Measurements from ENCODE around the gene MLLT1. TPM values are rescaled to one million over a fixed set of nuclear protein-coding genes. Genes with fewer than 3 reads are reported as not detected.

Gene MLLT1
- total and polyA plus RNA-seq, 2 of the 8 experiments (the other 6 are each of a cell fraction or from before 2014, with no cell fraction given): 18.8 to 45.1 TPM

DNA sequence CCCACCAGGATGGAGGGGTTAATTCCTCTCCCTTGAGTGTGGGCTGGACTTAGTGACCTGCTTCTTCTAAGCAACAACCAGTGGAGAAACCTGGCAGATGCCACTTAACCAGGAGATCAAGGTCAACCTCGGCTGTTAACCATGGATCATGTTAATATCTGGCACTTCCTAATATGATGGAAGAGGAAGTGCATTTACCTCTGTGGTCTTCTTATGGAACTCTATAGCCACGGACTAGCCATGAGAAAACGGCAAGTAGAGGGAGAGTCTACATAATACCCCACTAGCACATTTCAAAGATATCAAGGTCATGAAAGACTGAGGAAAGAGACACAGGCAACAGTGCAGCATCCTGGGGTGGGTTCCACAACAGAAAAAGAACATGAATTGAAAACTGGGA, 31.4 kb downstream of the MLLT1 start (continued):
- TF ChIP-seq, protein P1, sequence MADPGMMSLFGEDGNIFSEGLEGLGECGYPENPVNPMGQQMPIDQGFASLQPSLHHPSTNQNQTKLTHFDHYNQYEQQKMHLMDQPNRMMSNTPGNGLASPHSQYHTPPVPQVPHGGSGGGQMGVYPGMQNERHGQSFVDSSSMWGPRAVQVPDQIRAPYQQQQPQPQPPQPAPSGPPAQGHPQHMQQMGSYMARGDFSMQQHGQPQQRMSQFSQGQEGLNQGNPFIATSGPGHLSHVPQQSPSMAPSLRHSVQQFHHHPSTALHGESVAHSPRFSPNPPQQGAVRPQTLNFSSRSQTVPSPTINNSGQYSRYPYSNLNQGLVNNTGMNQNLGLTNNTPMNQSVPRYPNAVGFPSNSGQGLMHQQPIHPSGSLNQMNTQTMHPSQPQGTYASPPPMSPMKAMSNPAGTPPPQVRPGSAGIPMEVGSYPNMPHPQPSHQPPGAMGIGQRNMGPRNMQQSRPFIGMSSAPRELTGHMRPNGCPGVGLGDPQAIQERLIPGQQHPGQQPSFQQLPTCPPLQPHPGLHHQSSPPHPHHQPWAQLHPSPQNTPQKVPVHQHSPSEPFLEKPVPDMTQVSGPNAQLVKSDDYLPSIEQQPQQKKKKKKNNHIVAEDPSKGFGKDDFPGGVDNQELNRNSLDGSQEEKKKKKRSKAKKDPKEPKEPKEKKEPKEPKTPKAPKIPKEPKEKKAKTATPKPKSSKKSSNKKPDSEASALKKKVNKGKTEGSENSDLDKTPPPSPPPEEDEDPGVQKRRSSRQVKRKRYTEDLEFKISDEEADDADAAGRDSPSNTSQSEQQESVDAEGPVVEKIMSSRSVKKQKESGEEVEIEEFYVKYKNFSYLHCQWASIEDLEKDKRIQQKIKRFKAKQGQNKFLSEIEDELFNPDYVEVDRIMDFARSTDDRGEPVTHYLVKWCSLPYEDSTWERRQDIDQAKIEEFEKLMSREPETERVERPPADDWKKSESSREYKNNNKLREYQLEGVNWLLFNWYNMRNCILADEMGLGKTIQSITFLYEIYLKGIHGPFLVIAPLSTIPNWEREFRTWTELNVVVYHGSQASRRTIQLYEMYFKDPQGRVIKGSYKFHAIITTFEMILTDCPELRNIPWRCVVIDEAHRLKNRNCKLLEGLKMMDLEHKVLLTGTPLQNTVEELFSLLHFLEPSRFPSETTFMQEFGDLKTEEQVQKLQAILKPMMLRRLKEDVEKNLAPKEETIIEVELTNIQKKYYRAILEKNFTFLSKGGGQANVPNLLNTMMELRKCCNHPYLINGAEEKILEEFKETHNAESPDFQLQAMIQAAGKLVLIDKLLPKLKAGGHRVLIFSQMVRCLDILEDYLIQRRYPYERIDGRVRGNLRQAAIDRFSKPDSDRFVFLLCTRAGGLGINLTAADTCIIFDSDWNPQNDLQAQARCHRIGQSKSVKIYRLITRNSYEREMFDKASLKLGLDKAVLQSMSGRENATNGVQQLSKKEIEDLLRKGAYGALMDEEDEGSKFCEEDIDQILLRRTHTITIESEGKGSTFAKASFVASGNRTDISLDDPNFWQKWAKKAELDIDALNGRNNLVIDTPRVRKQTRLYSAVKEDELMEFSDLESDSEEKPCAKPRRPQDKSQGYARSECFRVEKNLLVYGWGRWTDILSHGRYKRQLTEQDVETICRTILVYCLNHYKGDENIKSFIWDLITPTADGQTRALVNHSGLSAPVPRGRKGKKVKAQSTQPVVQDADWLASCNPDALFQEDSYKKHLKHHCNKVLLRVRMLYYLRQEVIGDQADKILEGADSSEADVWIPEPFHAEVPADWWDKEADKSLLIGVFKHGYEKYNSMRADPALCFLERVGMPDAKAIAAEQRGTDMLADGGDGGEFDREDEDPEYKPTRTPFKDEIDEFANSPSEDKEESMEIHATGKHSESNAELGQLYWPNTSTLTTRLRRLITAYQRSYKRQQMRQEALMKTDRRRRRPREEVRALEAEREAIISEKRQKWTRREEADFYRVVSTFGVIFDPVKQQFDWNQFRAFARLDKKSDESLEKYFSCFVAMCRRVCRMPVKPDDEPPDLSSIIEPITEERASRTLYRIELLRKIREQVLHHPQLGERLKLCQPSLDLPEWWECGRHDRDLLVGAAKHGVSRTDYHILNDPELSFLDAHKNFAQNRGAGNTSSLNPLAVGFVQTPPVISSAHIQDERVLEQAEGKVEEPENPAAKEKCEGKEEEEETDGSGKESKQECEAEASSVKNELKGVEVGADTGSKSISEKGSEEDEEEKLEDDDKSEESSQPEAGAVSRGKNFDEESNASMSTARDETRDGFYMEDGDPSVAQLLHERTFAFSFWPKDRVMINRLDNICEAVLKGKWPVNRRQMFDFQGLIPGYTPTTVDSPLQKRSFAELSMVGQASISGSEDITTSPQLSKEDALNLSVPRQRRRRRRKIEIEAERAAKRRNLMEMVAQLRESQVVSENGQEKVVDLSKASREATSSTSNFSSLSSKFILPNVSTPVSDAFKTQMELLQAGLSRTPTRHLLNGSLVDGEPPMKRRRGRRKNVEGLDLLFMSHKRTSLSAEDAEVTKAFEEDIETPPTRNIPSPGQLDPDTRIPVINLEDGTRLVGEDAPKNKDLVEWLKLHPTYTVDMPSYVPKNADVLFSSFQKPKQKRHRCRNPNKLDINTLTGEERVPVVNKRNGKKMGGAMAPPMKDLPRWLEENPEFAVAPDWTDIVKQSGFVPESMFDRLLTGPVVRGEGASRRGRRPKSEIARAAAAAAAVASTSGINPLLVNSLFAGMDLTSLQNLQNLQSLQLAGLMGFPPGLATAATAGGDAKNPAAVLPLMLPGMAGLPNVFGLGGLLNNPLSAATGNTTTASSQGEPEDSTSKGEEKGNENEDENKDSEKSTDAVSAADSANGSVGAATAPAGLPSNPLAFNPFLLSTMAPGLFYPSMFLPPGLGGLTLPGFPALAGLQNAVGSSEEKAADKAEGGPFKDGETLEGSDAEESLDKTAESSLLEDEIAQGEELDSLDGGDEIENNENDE (IDR thresholded peaks at IDR 0.05; ENCODE audit: insufficient replicate concordance, low read length): no peak
- no peak for TF ChIP-seq MAFK (IDR thresholded peaks at IDR 0.05; ENCODE audit: low read depth, low read length)
- no peak for TF ChIP-seq SUZ12 (IDR thresholded peaks at IDR 0.05; ENCODE audit: low read length)
- no peak for TF ChIP-seq KDM5A (IDR thresholded peaks at IDR 0.05; ENCODE audit: low read length)
- no peak for TF ChIP-seq BACH1 (IDR thresholded peaks at IDR 0.05; ENCODE audit: low read length)
- no peak for TF ChIP-seq BCL11A (IDR thresholded peaks at IDR 0.05; ENCODE audit: low read depth in 2 of 2, low read length in 2 of 2)
- TF ChIP-seq, protein P2, sequence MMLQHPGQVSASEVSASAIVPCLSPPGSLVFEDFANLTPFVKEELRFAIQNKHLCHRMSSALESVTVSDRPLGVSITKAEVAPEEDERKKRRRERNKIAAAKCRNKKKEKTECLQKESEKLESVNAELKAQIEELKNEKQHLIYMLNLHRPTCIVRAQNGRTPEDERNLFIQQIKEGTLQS (IDR thresholded peaks at IDR 0.05; ENCODE audit: insufficient read depth, low read depth, low read length): no peak
- no peak for TF ChIP-seq EGR1 (IDR thresholded peaks at IDR 0.05; ENCODE audit: borderline replicate concordance, low read depth, low read length)
- no peak for TF ChIP-seq TEAD4 (IDR thresholded peaks at IDR 0.05; ENCODE audit: low read depth, low read length)
